Measurements from ENCODE around the gene AQP7. TPM values are rescaled to one million over a fixed set of nuclear protein-coding genes. Genes with fewer than 3 reads are reported as not detected.

Gene AQP7
- total RNA-seq, 4 donors from 2014 or later: 136 to 498 (median 197) TPM

GRCh38 chr9:33445389-33446239, 43.2 kb upstream of the AQP7 start:
- TF ChIP-seq CTCF (IDR thresholded peaks at IDR 0.05; ENCODE audit: low read depth): no peak

GRCh38 chr9:33443464-33444154, 41.2 kb upstream of the AQP7 start:
- TF ChIP-seq CTCF (IDR thresholded peaks at IDR 0.05; ENCODE audit: low read depth): no peak

GRCh38 chr9:33443047-33443446, 40.7 kb upstream of the AQP7 start:
- no peak for TF ChIP-seq CTCF (IDR thresholded peaks at IDR 0.05; ENCODE audit: low read depth)

GRCh38 chr9:33442125-33442524, 39.8 kb upstream of the AQP7 start:
- no peak for TF ChIP-seq CTCF (IDR thresholded peaks at IDR 0.05; ENCODE audit: low read depth)

GRCh38 chr9:33440609-33441008, 38.2 kb upstream of the AQP7 start:
- TF ChIP-seq CTCF (IDR thresholded peaks at IDR 0.05; ENCODE audit: low read depth): no peak

- no peak for TF ChIP-seq CTCF (IDR thresholded peaks at IDR 0.05; ENCODE audit: low read depth)
Measured at GRCh38 chr9:33440204-33440603, 37.8 kb upstream of the AQP7 start.

- no peak for TF ChIP-seq CTCF (IDR thresholded peaks at IDR 0.05; ENCODE audit: low read depth)
Measured at GRCh38 chr9:33439731-33440130, 37.4 kb upstream of the AQP7 start.
